Epithelial cell of proximal tubule (primary cell): Measurements from ENCODE around the gene PHF20. TPM values are rescaled to one million over a fixed set of nuclear protein-coding genes. Genes with fewer than 3 reads are reported as not detected.

Experiments
- DNase-seq: peaks from one replicate; pipeline ENCODE4 v3.0.0-alpha.2; 2011; ENCODE audit warnings: low read depth
- H3K4me3 ChIP-seq: 2 replicates; pipeline ENCODE4 v1.5.1; 2011; ENCODE audit warnings: low read depth, mild to moderate bottlenecking, low read length
- total RNA-seq: library from RNA; depleted of rRNA; stranded (reverse); fragments of >200 nt; gene quantifications from 2 replicates; pipeline ENCODE4 v1.2.3, GENCODE V29; 2015
- TF ChIP-seq, protein P1 (sequence below): conservative IDR thresholded peaks from 2 replicates; pipeline ENCODE4 v1.5.1; 2012; ENCODE audit warnings: low read depth, mild to moderate bottlenecking, low read length

The PHF20 gene
- total RNA-seq, 1 donor from 2014 or later, result 19.0 TPM

DNA sequence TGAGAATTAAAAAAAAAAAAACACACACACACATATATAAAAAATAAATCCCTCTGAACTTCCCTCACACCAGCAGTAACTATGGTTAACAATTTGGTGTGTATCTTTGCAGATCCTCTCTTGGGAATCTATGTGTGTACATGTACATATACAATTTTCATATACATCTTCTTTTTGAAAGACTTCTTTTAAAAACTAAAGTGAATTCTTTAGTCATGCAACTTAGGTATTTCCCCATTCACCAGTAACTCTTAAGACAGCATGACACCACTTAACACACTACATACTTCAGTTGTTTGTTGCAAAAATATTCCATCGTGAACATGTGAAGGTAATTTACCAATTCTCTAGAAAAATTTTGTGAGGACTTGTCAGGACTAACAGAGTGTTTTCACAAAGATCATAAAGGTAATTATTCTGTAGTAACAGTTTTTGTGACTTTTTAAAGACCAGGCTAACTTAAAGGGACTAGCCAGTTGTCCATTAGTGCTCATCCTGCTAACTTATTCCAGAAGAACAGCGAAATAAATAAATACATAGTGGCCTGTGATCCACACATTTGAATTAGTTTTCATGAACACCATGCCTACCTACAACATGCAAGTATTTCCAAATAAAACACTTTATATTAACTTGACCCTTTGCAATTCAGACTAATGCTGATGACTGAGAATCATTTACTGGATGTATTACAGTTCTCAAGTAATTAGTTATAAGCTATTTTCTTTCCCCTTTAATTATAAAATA lies 41.8 kb upstream of the PHF20 start:
- H3K4me3 ChIP-seq, result no peak overlapping the region
- DNase-seq, result no peak
- TF ChIP-seq, protein P1, sequence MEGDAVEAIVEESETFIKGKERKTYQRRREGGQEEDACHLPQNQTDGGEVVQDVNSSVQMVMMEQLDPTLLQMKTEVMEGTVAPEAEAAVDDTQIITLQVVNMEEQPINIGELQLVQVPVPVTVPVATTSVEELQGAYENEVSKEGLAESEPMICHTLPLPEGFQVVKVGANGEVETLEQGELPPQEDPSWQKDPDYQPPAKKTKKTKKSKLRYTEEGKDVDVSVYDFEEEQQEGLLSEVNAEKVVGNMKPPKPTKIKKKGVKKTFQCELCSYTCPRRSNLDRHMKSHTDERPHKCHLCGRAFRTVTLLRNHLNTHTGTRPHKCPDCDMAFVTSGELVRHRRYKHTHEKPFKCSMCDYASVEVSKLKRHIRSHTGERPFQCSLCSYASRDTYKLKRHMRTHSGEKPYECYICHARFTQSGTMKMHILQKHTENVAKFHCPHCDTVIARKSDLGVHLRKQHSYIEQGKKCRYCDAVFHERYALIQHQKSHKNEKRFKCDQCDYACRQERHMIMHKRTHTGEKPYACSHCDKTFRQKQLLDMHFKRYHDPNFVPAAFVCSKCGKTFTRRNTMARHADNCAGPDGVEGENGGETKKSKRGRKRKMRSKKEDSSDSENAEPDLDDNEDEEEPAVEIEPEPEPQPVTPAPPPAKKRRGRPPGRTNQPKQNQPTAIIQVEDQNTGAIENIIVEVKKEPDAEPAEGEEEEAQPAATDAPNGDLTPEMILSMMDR, result no peak

DNA sequence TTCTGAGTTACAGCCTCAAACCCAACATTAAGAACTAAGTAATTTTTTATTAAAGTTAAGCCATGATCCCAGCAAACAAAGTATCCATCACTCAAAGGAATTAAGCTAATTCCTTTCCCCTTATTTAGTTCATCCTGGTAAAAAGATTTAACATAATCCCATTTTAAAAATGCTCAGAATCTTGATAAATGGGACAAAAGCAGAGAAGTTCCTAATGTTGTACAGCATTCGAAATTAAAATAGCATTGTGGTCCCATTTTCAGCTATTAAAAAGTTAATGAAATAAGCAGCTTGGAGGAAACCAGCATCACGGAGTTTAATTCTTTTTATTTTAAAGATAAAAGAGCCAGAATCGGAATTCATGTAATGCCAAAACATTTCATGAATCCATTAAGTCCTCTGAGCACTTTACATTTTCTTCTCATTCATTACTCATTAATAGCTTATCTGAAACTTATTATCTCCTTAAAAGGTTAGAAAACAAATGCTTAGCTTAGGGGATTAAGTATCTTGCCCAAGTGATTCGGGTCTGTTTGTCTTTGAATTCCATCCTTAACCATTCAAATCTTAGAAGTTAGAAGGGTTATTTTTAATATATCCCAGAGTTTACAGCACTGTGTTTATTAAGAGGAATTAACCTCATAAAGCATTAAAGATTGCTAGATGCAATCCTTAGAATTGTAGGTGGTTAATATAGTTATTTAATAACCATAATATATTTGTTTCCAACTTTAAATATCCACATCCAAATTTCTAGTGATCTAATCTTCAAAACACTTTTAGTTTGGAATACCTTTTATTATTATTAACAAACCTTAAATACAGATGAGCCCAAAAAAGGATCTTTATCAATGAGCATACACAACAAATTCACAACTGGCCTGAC lies 41.0 kb upstream of the PHF20 start:
- TF ChIP-seq, protein P1, result no peak
- no peak for DNase-seq
- no peak overlapping the region for H3K4me3 ChIP-seq

DNA sequence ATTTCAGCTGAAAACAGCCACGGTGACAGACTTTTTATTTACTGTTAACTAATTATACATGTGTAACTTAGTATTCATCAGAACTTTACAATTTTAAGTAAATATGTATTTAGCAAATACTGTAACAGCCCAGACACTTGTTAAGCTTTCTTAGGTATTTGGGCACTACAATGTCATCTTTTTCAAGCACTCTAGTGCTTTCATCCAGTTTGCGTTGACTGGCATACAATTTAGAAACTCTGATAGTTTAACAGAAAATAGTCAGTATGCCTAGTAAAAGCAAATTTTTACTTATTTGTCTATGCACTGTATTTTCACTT lies 40.4 kb upstream of the PHF20 start:
- H3K4me3 ChIP-seq, result no peak overlapping the region
- DNase-seq, result no peak
- TF ChIP-seq, protein P1, result no peak

DNA sequence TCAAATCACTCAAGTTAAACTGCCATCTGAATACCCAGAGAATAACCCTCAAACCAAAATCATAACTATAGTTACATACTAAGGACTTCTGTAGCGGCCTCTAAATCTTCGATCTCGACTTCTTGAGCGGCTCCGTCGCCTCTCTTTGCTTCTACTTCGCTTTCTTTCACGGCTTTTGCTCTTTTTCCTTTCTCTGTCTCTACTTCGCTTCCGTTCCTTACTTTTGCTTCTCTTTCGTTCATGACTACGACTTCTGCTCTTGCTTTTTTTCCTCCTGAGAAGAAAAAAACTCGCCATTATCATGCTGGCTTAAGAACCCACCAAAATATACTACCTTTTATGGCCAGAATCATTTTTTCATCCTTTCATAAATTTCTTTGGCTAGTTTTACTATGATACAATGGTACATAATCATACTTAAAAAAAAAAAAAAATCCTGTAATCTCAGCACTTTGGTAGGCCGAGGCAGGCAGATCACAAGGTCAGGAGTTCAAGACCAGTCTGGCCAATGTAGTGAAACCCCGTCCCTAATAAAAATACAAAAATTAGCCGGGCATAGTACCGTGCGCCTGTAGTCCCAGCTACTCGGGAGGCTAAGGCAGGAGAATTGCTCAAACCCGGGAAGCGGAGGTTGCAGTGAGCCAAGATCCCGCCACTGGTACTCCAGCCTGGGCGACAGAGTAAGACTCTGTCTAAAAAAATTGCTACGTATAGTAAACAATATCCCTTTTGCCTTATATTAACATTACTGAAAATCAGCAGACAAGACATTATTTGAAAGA lies 39.8 kb upstream of the PHF20 start:
- H3K4me3 ChIP-seq, result no peak overlapping the region
- DNase-seq, result no peak
- TF ChIP-seq, protein P1, result no peak

DNA sequence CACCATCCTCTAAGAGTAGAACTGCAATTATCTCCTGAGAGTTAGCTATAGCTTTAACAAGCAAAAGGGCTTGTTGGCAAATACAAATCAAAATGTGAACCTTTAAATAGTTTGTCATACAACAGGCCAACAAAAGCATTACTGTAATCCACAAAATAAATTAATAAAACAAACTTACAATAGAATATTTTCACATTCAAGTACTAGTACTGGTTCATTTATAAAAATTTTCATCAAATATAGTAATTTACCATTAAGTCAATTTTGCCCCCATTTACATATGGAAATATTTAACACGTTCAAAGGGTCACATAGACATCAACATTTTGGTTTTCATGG lies 39.2 kb upstream of the PHF20 start:
- H3K4me3 ChIP-seq, result no peak overlapping the region
- TF ChIP-seq, protein P1, result no peak
- no peak for DNase-seq

DNA sequence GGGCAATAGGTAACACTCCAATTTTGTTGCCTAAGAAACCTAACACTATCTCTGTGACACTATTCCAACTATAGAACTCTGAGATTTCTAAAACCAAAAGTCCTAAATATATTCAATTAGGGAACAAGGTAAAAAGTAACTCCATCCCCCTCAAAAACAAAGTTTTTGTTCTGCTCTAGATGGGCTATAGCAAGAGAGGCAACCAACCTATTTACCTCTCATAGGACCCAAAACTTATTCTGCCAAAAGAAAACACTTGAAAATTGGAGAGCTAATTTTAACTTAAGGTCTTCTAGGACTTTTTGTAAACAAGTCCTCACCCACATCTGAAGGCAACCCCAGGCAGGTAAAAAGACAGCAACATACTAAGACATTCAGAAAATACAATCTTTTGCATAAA lies 37.4 kb upstream of the PHF20 start:
- H3K4me3 ChIP-seq, result no peak overlapping the region
- no peak for DNase-seq
- TF ChIP-seq, protein P1, result no peak
